Peyer's patch (tissue), 4 donors: ENCODE measurements around the gene FSTL1.

Experiments
- POLR2A ChIP-seq, 2 donors: fragments of 450-650 bp; IDR thresholded peaks; one replicate each; pipeline ENCODE4 v1.5.1; 2017; ENCODE audit warnings: antibody characterized with exemption in 2 of 2, mild to moderate bottlenecking in 2 of 2, moderate library complexity in 2 of 2
- TF ChIP-seq, protein P1 (sequence below), 6 experiments: fragments of 450-650 bp in 4 of 6; fragments of 200-600 bp in 2 of 6; sonication (generic) in 1 of 6; IDR thresholded peaks; one replicate each; pipeline ENCODE4 v1.5.1; 2017 to 2019; ENCODE audit warnings: antibody characterized with exemption in 6 of 6, mild to moderate bottlenecking in 3 of 6, moderate library complexity in 1 of 6

DNA sequence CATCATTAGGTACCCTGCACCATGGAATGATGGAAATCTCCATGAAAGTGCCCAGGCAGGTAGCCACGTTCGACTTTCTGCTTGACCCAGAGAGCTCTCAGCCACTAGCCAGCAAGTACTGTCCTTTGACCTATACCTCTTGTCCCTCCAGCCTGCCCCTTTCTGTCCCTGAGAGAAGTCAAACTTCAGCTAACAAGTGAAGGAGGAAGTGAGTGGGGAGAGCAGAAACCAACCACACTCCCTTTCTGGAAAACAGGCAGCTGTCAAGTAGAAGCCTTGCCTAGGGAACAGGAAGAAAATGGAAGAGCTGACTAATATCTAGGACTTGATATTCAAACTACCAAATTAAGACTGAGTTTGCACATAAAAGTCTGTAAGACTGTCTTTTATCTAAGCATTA is 30.3 kb upstream of the FSTL1 start:
- TF ChIP-seq, protein P1, sequence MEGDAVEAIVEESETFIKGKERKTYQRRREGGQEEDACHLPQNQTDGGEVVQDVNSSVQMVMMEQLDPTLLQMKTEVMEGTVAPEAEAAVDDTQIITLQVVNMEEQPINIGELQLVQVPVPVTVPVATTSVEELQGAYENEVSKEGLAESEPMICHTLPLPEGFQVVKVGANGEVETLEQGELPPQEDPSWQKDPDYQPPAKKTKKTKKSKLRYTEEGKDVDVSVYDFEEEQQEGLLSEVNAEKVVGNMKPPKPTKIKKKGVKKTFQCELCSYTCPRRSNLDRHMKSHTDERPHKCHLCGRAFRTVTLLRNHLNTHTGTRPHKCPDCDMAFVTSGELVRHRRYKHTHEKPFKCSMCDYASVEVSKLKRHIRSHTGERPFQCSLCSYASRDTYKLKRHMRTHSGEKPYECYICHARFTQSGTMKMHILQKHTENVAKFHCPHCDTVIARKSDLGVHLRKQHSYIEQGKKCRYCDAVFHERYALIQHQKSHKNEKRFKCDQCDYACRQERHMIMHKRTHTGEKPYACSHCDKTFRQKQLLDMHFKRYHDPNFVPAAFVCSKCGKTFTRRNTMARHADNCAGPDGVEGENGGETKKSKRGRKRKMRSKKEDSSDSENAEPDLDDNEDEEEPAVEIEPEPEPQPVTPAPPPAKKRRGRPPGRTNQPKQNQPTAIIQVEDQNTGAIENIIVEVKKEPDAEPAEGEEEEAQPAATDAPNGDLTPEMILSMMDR (IDR thresholded peaks at IDR 0.05), result no peak
- no peak for TF ChIP-seq POLR2A (IDR thresholded peaks at IDR 0.05)
